ENCODE results near the gene GABARAP. TPM values are rescaled to one million over a fixed set of nuclear protein-coding genes. Genes with fewer than 3 reads are reported as not detected.

GABARAP gene
- total RNA-seq, 1 experiment from 2014 or later = 228 TPM

DNA sequence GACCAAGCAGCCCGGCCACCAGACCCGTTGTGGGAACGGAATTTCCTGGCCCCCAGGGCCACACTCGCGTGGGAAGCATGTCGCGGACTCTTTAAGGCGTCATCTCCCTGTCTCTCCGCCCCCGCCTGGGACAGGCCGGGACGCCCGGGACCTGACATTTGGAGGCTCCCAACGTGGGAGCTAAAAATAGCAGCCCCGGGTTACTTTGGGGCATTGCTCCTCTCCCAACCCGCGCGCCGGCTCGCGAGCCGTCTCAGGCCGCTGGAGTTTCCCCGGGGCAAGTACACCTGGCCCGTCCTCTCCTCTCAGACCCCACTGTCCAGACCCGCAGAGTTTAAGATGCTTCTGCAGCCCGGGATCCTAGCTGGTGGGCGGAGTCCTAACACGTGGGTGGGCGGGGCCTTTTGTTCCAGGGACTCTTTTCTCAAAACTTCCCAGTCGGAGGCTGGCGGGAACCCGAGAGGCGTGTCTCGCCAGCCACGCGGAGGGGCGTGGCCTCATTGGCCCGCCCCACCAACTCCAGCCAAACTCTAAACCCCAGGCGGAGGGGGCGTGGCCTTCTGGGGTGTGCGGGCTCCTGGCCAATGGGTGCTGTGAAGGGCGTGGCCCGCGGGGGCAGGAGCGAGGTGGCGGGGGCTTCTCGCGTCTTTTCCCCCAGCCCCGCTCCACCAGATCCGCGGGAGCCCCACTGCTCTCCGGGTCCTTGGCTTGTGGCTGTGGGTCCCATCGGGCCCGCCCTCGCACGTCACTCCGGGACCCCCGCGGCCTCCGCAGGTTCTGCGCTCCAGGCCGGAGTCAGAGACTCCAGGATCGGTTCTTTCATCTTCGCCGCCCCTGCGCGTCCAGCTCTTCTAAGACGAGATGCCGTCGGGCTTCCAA, 39.1 kb upstream of the GABARAP start, which contains the start of gene SLC2A4 (continued):
- TF ChIP-seq SMAD3 (CRISPR knock-in tag; IDR thresholded peaks at IDR 0.05; ENCODE audit: borderline replicate concordance) (no peak), ZNF232 (CRISPR knock-in tag; IDR thresholded peaks at IDR 0.05) (0 out of 2 replicates have a peak, but pooled peaks have one; percentile 16), SP1 (CRISPR knock-in tag; conservative IDR thresholded peaks at IDR 0.05) (peak; percentile 76), KAT7 (CRISPR knock-in tag; IDR thresholded peaks at IDR 0.05; ENCODE audit: borderline replicate concordance) (no peak), GRHL2 (CRISPR knock-in tag; IDR thresholded peaks at IDR 0.05; ENCODE audit: insufficient replicate concordance, severe bottlenecking) (no peak), ELF4 (CRISPR knock-in tag; IDR thresholded peaks at IDR 0.05; ENCODE audit: low read depth) (0 out of 2 replicates have a peak, but pooled peaks have one; percentile 55), FOXJ3 (CRISPR knock-in tag; IDR thresholded peaks at IDR 0.05; ENCODE audit: borderline replicate concordance) (no peak), PRRX2 (CRISPR knock-in tag; IDR thresholded peaks at IDR 0.05) (no peak), GABPB1 (CRISPR knock-in tag; IDR thresholded peaks at IDR 0.05) (no peak), RORB (CRISPR knock-in tag; IDR thresholded peaks at IDR 0.05) (no peak)
- TF ChIP-seq, protein P1, sequence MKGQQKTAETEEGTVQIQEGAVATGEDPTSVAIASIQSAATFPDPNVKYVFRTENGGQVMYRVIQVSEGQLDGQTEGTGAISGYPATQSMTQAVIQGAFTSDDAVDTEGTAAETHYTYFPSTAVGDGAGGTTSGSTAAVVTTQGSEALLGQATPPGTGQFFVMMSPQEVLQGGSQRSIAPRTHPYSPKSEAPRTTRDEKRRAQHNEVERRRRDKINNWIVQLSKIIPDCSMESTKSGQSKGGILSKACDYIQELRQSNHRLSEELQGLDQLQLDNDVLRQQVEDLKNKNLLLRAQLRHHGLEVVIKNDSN (CRISPR knock-in tag; IDR thresholded peaks at IDR 0.05) = peak; percentile 67; the same call in 1 of the 2 replicates
- TF ChIP-seq, protein P2, sequence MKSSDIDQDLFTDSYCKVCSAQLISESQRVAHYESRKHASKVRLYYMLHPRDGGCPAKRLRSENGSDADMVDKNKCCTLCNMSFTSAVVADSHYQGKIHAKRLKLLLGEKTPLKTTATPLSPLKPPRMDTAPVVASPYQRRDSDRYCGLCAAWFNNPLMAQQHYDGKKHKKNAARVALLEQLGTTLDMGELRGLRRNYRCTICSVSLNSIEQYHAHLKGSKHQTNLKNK (CRISPR knock-in tag; IDR thresholded peaks at IDR 0.05) = no peak
- TF ChIP-seq, protein P3, sequence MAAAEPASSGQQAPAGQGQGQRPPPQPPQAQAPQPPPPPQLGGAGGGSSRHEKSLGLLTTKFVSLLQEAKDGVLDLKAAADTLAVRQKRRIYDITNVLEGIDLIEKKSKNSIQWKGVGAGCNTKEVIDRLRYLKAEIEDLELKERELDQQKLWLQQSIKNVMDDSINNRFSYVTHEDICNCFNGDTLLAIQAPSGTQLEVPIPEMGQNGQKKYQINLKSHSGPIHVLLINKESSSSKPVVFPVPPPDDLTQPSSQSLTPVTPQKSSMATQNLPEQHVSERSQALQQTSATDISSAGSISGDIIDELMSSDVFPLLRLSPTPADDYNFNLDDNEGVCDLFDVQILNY (CRISPR knock-in tag; IDR thresholded peaks at IDR 0.05) = peak; percentile 82
- TF ChIP-seq, protein P4, sequence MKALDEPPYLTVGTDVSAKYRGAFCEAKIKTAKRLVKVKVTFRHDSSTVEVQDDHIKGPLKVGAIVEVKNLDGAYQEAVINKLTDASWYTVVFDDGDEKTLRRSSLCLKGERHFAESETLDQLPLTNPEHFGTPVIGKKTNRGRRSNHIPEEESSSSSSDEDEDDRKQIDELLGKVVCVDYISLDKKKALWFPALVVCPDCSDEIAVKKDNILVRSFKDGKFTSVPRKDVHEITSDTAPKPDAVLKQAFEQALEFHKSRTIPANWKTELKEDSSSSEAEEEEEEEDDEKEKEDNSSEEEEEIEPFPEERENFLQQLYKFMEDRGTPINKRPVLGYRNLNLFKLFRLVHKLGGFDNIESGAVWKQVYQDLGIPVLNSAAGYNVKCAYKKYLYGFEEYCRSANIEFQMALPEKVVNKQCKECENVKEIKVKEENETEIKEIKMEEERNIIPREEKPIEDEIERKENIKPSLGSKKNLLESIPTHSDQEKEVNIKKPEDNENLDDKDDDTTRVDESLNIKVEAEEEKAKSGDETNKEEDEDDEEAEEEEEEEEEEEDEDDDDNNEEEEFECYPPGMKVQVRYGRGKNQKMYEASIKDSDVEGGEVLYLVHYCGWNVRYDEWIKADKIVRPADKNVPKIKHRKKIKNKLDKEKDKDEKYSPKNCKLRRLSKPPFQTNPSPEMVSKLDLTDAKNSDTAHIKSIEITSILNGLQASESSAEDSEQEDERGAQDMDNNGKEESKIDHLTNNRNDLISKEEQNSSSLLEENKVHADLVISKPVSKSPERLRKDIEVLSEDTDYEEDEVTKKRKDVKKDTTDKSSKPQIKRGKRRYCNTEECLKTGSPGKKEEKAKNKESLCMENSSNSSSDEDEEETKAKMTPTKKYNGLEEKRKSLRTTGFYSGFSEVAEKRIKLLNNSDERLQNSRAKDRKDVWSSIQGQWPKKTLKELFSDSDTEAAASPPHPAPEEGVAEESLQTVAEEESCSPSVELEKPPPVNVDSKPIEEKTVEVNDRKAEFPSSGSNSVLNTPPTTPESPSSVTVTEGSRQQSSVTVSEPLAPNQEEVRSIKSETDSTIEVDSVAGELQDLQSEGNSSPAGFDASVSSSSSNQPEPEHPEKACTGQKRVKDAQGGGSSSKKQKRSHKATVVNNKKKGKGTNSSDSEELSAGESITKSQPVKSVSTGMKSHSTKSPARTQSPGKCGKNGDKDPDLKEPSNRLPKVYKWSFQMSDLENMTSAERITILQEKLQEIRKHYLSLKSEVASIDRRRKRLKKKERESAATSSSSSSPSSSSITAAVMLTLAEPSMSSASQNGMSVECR (CRISPR knock-in tag; IDR thresholded peaks at IDR 0.05; ENCODE audit: borderline replicate concordance) = 0 out of 2 replicates have a peak, but pooled peaks have one; percentile 7
- TF ChIP-seq, protein P5, sequence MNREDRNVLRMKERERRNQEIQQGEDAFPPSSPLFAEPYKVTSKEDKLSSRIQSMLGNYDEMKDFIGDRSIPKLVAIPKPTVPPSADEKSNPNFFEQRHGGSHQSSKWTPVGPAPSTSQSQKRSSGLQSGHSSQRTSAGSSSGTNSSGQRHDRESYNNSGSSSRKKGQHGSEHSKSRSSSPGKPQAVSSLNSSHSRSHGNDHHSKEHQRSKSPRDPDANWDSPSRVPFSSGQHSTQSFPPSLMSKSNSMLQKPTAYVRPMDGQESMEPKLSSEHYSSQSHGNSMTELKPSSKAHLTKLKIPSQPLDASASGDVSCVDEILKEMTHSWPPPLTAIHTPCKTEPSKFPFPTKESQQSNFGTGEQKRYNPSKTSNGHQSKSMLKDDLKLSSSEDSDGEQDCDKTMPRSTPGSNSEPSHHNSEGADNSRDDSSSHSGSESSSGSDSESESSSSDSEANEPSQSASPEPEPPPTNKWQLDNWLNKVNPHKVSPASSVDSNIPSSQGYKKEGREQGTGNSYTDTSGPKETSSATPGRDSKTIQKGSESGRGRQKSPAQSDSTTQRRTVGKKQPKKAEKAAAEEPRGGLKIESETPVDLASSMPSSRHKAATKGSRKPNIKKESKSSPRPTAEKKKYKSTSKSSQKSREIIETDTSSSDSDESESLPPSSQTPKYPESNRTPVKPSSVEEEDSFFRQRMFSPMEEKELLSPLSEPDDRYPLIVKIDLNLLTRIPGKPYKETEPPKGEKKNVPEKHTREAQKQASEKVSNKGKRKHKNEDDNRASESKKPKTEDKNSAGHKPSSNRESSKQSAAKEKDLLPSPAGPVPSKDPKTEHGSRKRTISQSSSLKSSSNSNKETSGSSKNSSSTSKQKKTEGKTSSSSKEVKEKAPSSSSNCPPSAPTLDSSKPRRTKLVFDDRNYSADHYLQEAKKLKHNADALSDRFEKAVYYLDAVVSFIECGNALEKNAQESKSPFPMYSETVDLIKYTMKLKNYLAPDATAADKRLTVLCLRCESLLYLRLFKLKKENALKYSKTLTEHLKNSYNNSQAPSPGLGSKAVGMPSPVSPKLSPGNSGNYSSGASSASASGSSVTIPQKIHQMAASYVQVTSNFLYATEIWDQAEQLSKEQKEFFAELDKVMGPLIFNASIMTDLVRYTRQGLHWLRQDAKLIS (CRISPR knock-in tag; IDR thresholded peaks at IDR 0.05; ENCODE audit: borderline replicate concordance) = no peak
- TF ChIP-seq, protein P6, sequence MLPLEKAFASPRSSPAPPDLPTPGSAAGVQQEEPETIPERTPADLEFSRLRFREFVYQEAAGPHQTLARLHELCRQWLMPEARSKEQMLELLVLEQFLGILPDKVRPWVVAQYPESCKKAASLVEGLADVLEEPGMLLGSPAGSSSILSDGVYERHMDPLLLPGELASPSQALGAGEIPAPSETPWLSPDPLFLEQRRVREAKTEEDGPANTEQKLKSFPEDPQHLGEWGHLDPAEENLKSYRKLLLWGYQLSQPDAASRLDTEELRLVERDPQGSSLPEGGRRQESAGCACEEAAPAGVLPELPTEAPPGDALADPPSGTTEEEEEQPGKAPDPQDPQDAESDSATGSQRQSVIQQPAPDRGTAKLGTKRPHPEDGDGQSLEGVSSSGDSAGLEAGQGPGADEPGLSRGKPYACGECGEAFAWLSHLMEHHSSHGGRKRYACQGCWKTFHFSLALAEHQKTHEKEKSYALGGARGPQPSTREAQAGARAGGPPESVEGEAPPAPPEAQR (CRISPR knock-in tag; IDR thresholded peaks at IDR 0.05) = no peak
- TF ChIP-seq, protein P7, sequence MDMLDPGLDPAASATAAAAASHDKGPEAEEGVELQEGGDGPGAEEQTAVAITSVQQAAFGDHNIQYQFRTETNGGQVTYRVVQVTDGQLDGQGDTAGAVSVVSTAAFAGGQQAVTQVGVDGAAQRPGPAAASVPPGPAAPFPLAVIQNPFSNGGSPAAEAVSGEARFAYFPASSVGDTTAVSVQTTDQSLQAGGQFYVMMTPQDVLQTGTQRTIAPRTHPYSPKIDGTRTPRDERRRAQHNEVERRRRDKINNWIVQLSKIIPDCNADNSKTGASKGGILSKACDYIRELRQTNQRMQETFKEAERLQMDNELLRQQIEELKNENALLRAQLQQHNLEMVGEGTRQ (CRISPR knock-in tag; IDR thresholded peaks at IDR 0.05) = peak; percentile 67
- TF ChIP-seq, protein P8, sequence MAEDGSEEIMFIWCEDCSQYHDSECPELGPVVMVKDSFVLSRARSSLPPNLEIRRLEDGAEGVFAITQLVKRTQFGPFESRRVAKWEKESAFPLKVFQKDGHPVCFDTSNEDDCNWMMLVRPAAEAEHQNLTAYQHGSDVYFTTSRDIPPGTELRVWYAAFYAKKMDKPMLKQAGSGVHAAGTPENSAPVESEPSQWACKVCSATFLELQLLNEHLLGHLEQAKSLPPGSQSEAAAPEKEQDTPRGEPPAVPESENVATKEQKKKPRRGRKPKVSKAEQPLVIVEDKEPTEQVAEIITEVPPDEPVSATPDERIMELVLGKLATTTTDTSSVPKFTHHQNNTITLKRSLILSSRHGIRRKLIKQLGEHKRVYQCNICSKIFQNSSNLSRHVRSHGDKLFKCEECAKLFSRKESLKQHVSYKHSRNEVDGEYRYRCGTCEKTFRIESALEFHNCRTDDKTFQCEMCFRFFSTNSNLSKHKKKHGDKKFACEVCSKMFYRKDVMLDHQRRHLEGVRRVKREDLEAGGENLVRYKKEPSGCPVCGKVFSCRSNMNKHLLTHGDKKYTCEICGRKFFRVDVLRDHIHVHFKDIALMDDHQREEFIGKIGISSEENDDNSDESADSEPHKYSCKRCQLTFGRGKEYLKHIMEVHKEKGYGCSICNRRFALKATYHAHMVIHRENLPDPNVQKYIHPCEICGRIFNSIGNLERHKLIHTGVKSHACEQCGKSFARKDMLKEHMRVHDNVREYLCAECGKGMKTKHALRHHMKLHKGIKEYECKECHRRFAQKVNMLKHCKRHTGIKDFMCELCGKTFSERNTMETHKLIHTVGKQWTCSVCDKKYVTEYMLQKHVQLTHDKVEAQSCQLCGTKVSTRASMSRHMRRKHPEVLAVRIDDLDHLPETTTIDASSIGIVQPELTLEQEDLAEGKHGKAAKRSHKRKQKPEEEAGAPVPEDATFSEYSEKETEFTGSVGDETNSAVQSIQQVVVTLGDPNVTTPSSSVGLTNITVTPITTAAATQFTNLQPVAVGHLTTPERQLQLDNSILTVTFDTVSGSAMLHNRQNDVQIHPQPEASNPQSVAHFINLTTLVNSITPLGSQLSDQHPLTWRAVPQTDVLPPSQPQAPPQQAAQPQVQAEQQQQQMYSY (CRISPR knock-in tag; IDR thresholded peaks at IDR 0.05) = 0 out of 2 replicates have a peak, but pooled peaks have one; percentile 35

Measured in WTC11 (cell line).